ENCODE measurements around the gene LOC128125822.

LOC128125822 gene

GRCh38 chr6:63537959-63538300 lies 34.4 kb upstream of the LOC128125822 start:
- ATAC-seq (replicated peaks in 1 of 4) (no peak), DNase-seq (no peak)
- ChIA-PET POLR2A (no interaction called here), CTCF (no interaction called here)
- no peaks in the 10 kb centered on the region for H3K9me3 ChIP-seq
- no peak overlapping the region for H3K4me3 ChIP-seq (ENCODE audit: control insufficient read depth in 1 of 2, extremely low read depth in 1 of 2, low read length in 1 of 2)
- H3K9me3 Mint-ChIP-seq = peaks cover 0 to 4% (median 4%) of the 10 kb centered on the region in 3 donors
- no peak overlapping the region for H3K4me3 Mint-ChIP-seq
- H3K36me3 Mint-ChIP-seq = no peaks in the 10 kb centered on the region
- no peak overlapping the region for H3K27ac ChIP-seq (ENCODE audit: low read length)
- no peak overlapping the region for H3K27ac Mint-ChIP-seq
- no peaks in the 10 kb centered on the region for H3K4me1 ChIP-seq (ENCODE audit: control insufficient read depth in 1 of 2, extremely low read depth in 1 of 2, insufficient read depth in 2 of 2, low read length in 2 of 2)
- H3K36me3 ChIP-seq (ENCODE audit: control insufficient read depth in 2 of 2, extremely low read depth in 1 of 2, insufficient read depth in 1 of 2, low read length in 1 of 2) = no peaks in the 10 kb centered on the region
- peaks cover 0 to 5% of the 10 kb centered on the region in 2 experiments for H3K27me3 ChIP-seq (replicated peaks in 1 of 2; ENCODE audit: control insufficient read depth in 2 of 2, extremely low read depth in 1 of 2, insufficient read depth in 2 of 2, low read length in 1 of 2)
- no peaks in the 10 kb centered on the region for H3K4me1 Mint-ChIP-seq
- H3K27me3 Mint-ChIP-seq = peaks cover 16 to 18% of the 10 kb centered on the region in 2 donors

GRCh38 chr6:63538550-63538949 lies 33.7 kb upstream of the LOC128125822 start:
- ATAC-seq (replicated peaks in 1 of 4) (no peak), DNase-seq (no peak)
- Mint-ChIP-seq H3K27me3 (peaks cover 16 to 18% of the 10 kb centered on the region in 2 donors), H3K4me3 (no peak overlapping the region), H3K27ac (no peak overlapping the region), H3K9me3 (peaks cover 0 to 4% (median 4%) of the 10 kb centered on the region in 3 donors), H3K36me3 (no peaks in the 10 kb centered on the region), H3K4me1 (no peaks in the 10 kb centered on the region)
- no peaks in the 10 kb centered on the region for H3K4me1 ChIP-seq (ENCODE audit: control insufficient read depth in 1 of 2, extremely low read depth in 1 of 2, insufficient read depth in 2 of 2, low read length in 2 of 2)
- H3K9me3 ChIP-seq = no peaks in the 10 kb centered on the region
- H3K4me3 ChIP-seq (ENCODE audit: control insufficient read depth in 1 of 2, extremely low read depth in 1 of 2, low read length in 1 of 2) = no peak overlapping the region
- CTCF ChIA-PET = no interaction called here
- H3K27me3 ChIP-seq (replicated peaks in 1 of 2; ENCODE audit: control insufficient read depth in 2 of 2, extremely low read depth in 1 of 2, insufficient read depth in 2 of 2, low read length in 1 of 2) = peaks cover 0 to 5% of the 10 kb centered on the region in 2 experiments
- POLR2A ChIA-PET = no interaction called here
- WGBS (ENCODE audit: insufficient coverage) = no CpG with 5 or more reads among the region's 1 CpG
- no peaks in the 10 kb centered on the region for H3K36me3 ChIP-seq (ENCODE audit: control insufficient read depth in 2 of 2, extremely low read depth in 1 of 2, insufficient read depth in 1 of 2, low read length in 1 of 2)
- H3K27ac ChIP-seq (ENCODE audit: low read length) = no peak overlapping the region

GRCh38 chr6:63543001-63543400 lies 29.3 kb upstream of the LOC128125822 start:
- Histone ChIP-seq H3K9me3 (no peaks in the 10 kb centered on the region), H3K27me3 (replicated peaks in 1 of 2; ENCODE audit: control insufficient read depth in 2 of 2, extremely low read depth in 1 of 2, insufficient read depth in 2 of 2, low read length in 1 of 2) (peaks cover 0 to 3% of the 10 kb centered on the region in 2 experiments), H3K27ac (ENCODE audit: low read length) (no peak overlapping the region), H3K4me3 (ENCODE audit: control insufficient read depth in 1 of 2, extremely low read depth in 1 of 2, low read length in 1 of 2) (no peak overlapping the region), H3K36me3 (ENCODE audit: control insufficient read depth in 2 of 2, extremely low read depth in 1 of 2, insufficient read depth in 1 of 2, low read length in 1 of 2) (no peaks in the 10 kb centered on the region), H3K4me1 (ENCODE audit: control insufficient read depth in 1 of 2, extremely low read depth in 1 of 2, insufficient read depth in 2 of 2, low read length in 2 of 2) (no peaks in the 10 kb centered on the region)
- H3K36me3 Mint-ChIP-seq = no peaks in the 10 kb centered on the region
- H3K9me3 Mint-ChIP-seq = peaks cover 0 to 4% (median 4%) of the 10 kb centered on the region in 3 donors
- WGBS (ENCODE audit: insufficient coverage) = no CpG with 5 or more reads among the region's 1 CpG
- no peak for DNase-seq
- H3K27ac Mint-ChIP-seq = no peak overlapping the region
- ATAC-seq (replicated peaks in 1 of 4) = no peak
- peaks cover 25 to 30% of the 10 kb centered on the region in 2 donors for H3K27me3 Mint-ChIP-seq
- H3K4me1 Mint-ChIP-seq = peaks cover 0 to 2% (median 0%) of the 10 kb centered on the region in 3 donors
- ChIA-PET CTCF (no interaction called here), POLR2A (no interaction called here)
- H3K4me3 Mint-ChIP-seq = no peak overlapping the region

- Mint-ChIP-seq H3K9me3 (peaks cover 0 to 4% (median 4%) of the 10 kb centered on the region in 3 donors), H3K4me3 (no peak overlapping the region), H3K36me3 (no peaks in the 10 kb centered on the region), H3K27me3 (peaks cover 26 to 32% of the 10 kb centered on the region in 2 donors), H3K4me1 (peaks cover 0 to 2% (median 0%) of the 10 kb centered on the region in 3 donors), H3K27ac (no peak overlapping the region)
- H3K27ac ChIP-seq (ENCODE audit: low read length) = no peak overlapping the region
- WGBS (ENCODE audit: insufficient coverage) = no CpG with 5 or more reads among the region's 3 CpGs
- H3K4me1 ChIP-seq (ENCODE audit: control insufficient read depth in 1 of 2, extremely low read depth in 1 of 2, insufficient read depth in 2 of 2, low read length in 2 of 2) = no peaks in the 10 kb centered on the region
- CTCF ChIA-PET = interaction anchor here in 1 of 2 donors (0.6 to 0.9 kb wide), 2 partner anchors 30 to 121 kb away, joined by 3 read pairs; no protein-coding TSS in a partner anchor
- DNase-seq = no peak
- H3K27me3 ChIP-seq (replicated peaks in 1 of 2; ENCODE audit: control insufficient read depth in 2 of 2, extremely low read depth in 1 of 2, insufficient read depth in 2 of 2, low read length in 1 of 2) = peaks cover 0 to 3% of the 10 kb centered on the region in 2 experiments
- POLR2A ChIA-PET = no interaction called here
- no peak for ATAC-seq (replicated peaks in 1 of 4)
- no peaks in the 10 kb centered on the region for H3K9me3 ChIP-seq
- H3K36me3 ChIP-seq (ENCODE audit: control insufficient read depth in 2 of 2, extremely low read depth in 1 of 2, insufficient read depth in 1 of 2, low read length in 1 of 2) = no peaks in the 10 kb centered on the region
- no peak overlapping the region for H3K4me3 ChIP-seq (ENCODE audit: control insufficient read depth in 1 of 2, extremely low read depth in 1 of 2, low read length in 1 of 2)
Observed at GRCh38 chr6:63543982-63544381, 28.3 kb upstream of the LOC128125822 start.

GRCh38 chr6:63546236-63546635 lies 26.0 kb upstream of the LOC128125822 start:
- WGBS (ENCODE audit: insufficient coverage) = 70% methylated on average over 2 of the region's 6 CpGs
- Histone ChIP-seq H3K27me3 (replicated peaks in 1 of 2; ENCODE audit: control insufficient read depth in 2 of 2, extremely low read depth in 1 of 2, insufficient read depth in 2 of 2, low read length in 1 of 2) (peaks cover 0 to 3% of the 10 kb centered on the region in 2 experiments), H3K36me3 (ENCODE audit: control insufficient read depth in 2 of 2, extremely low read depth in 1 of 2, insufficient read depth in 1 of 2, low read length in 1 of 2) (no peaks in the 10 kb centered on the region), H3K4me1 (ENCODE audit: control insufficient read depth in 1 of 2, extremely low read depth in 1 of 2, insufficient read depth in 2 of 2, low read length in 2 of 2) (no peaks in the 10 kb centered on the region), H3K9me3 (no peaks in the 10 kb centered on the region), H3K27ac (ENCODE audit: low read length) (no peak overlapping the region), H3K4me3 (ENCODE audit: control insufficient read depth in 1 of 2, extremely low read depth in 1 of 2, low read length in 1 of 2) (no peak overlapping the region)
- Mint-ChIP-seq H3K27me3 (peaks cover 22 to 28% of the 10 kb centered on the region in 2 donors), H3K9me3 (peaks cover 0 to 4% (median 4%) of the 10 kb centered on the region in 3 donors), H3K36me3 (no peaks in the 10 kb centered on the region), H3K4me3 (no peak overlapping the region), H3K27ac (no peak overlapping the region), H3K4me1 (peaks cover 0 to 2% (median 0%) of the 10 kb centered on the region in 3 donors)
- ChIA-PET CTCF (no interaction called here), POLR2A (no interaction called here)
- DNase-seq (no peak), ATAC-seq (replicated peaks in 1 of 4) (no peak)

- POLR2A ChIA-PET = no interaction called here
- CTCF ChIA-PET = no interaction called here
- H3K4me3 Mint-ChIP-seq = no peak overlapping the region
Observed at GRCh38 chr6:63546697-63547096, 25.6 kb upstream of the LOC128125822 start.

GRCh38 chr6:63549076-63549475 lies 23.2 kb upstream of the LOC128125822 start:
- Mint-ChIP-seq H3K4me1 (no peaks in the 10 kb centered on the region), H3K27me3 (peaks cover 16 to 20% of the 10 kb centered on the region in 2 donors), H3K9me3 (no peaks in the 10 kb centered on the region), H3K4me3 (no peak overlapping the region), H3K27ac (no peak overlapping the region), H3K36me3 (no peaks in the 10 kb centered on the region)
- Histone ChIP-seq H3K27ac (ENCODE audit: low read length) (no peak overlapping the region), H3K4me1 (ENCODE audit: control insufficient read depth in 1 of 2, extremely low read depth in 1 of 2, insufficient read depth in 2 of 2, low read length in 2 of 2) (no peaks in the 10 kb centered on the region), H3K4me3 (ENCODE audit: control insufficient read depth in 1 of 2, extremely low read depth in 1 of 2, low read length in 1 of 2) (no peak overlapping the region), H3K27me3 (replicated peaks in 1 of 2; ENCODE audit: control insufficient read depth in 2 of 2, extremely low read depth in 1 of 2, insufficient read depth in 2 of 2, low read length in 1 of 2) (peaks cover 0 to 3% of the 10 kb centered on the region in 2 experiments), H3K36me3 (ENCODE audit: control insufficient read depth in 2 of 2, extremely low read depth in 1 of 2, insufficient read depth in 1 of 2, low read length in 1 of 2) (no peaks in the 10 kb centered on the region), H3K9me3 (no peaks in the 10 kb centered on the region)
- 67% methylated on average over 2 of the region's 5 CpGs for WGBS (ENCODE audit: insufficient coverage)
- CTCF ChIA-PET = no interaction called here
- DNase-seq (no peak), ATAC-seq (replicated peaks in 1 of 4) (no peak)
- POLR2A ChIA-PET = no interaction called here

More at GRCh38 chr6:63546697-63547096, 25.6 kb upstream of the LOC128125822 start:
- Histone ChIP-seq H3K4me3 (ENCODE audit: control insufficient read depth in 1 of 2, extremely low read depth in 1 of 2, low read length in 1 of 2) (no peak overlapping the region), H3K27me3 (replicated peaks in 1 of 2; ENCODE audit: control insufficient read depth in 2 of 2, extremely low read depth in 1 of 2, insufficient read depth in 2 of 2, low read length in 1 of 2) (peaks cover 0 to 3% of the 10 kb centered on the region in 2 experiments), H3K36me3 (ENCODE audit: control insufficient read depth in 2 of 2, extremely low read depth in 1 of 2, insufficient read depth in 1 of 2, low read length in 1 of 2) (no peaks in the 10 kb centered on the region), H3K9me3 (no peaks in the 10 kb centered on the region), H3K27ac (ENCODE audit: low read length) (no peak overlapping the region), H3K4me1 (ENCODE audit: control insufficient read depth in 1 of 2, extremely low read depth in 1 of 2, insufficient read depth in 2 of 2, low read length in 2 of 2) (no peaks in the 10 kb centered on the region)
- WGBS (ENCODE audit: insufficient coverage) = no CpG with 5 or more reads among the region's 1 CpG
- Mint-ChIP-seq H3K9me3 (peaks cover 0 to 4% (median 2%) of the 10 kb centered on the region in 3 donors), H3K27ac (no peak overlapping the region), H3K4me1 (peaks cover 0 to 2% (median 0%) of the 10 kb centered on the region in 3 donors), H3K27me3 (peaks cover 19 to 24% of the 10 kb centered on the region in 2 donors), H3K36me3 (no peaks in the 10 kb centered on the region)
- DNase-seq (no peak), ATAC-seq (replicated peaks in 1 of 4) (no peak)
